WTC11 (cell line): ENCODE data around the gene DENND1C. TPM values are rescaled to one million over a fixed set of nuclear protein-coding genes. Genes with fewer than 3 reads are reported as not detected.

ENCODE experiments used
- ATAC-seq: fragments of 200-7000 bp; cut with Tn5 transposase; 2 replicates; pipeline ENCODE4 v1.10.0; 2021; ENCODE audit warnings: mild to moderate bottlenecking, moderate library complexity
- CTCF ChIA-PET: fragments of 300-600 bp; sonication (Branson Sonifier 250); formaldehyde crosslinking; loops from one replicate; lab custom pipeline; 2021; ENCODE audit warnings: antibody characterized with exemption; lab: Charles Lee
- POLR2A ChIA-PET: fragments of 350-600 bp; sonication (Branson Sonifier 250); formaldehyde crosslinking; loops from one replicate; lab custom pipeline; 2021; ENCODE audit warnings: antibody characterized with exemption; lab: Charles Lee
- DNase-seq: peaks from one replicate; pipeline ENCODE4 v3.0.0; 2021; ENCODE audit warnings: low spot score
- H3K27ac Mint-ChIP-seq: 2 replicates; pipeline ENCODE4 v1.8.0; 2021; ENCODE audit warnings: mixed read lengths
- H3K27me3 Mint-ChIP-seq: 2 replicates; pipeline ENCODE4 v1.8.0; 2021; ENCODE audit warnings: low read depth, mild to moderate bottlenecking, moderate library complexity, mixed read lengths
- H3K36me3 Mint-ChIP-seq: 2 replicates; pipeline ENCODE4 v1.8.0; 2021; ENCODE audit warnings: mixed read lengths
- H3K4me1 Mint-ChIP-seq: 2 replicates; pipeline ENCODE4 v1.8.0; 2022; ENCODE audit warnings: mixed read lengths
- H3K4me3 Mint-ChIP-seq: 2 replicates; pipeline ENCODE4 v1.8.0; 2021; ENCODE audit warnings: mild to moderate bottlenecking, moderate library complexity, mixed read lengths
- H3K9me3 Mint-ChIP-seq: 2 replicates; pipeline ENCODE4 v1.8.0; 2021; ENCODE audit warnings: mixed read lengths
- AR ChIP-seq: fragments of 250-450 bp; sonication (Bioruptor Pico); IDR thresholded peaks from 2 replicates; pipeline ENCODE4 v1.9.0; 2021; ENCODE audit warnings: mild to moderate bottlenecking
- ATF1 ChIP-seq: sonication (generic); formaldehyde crosslinking; IDR thresholded peaks from 2 replicates; pipeline ENCODE4 v1.8.1; 2023; ENCODE audit warnings: mild to moderate bottlenecking, moderate library complexity, missing genetic modification reagents
- CDX4 ChIP-seq: fragments of 250-450 bp; sonication (Bioruptor Pico); IDR thresholded peaks from 2 replicates; pipeline ENCODE4 v1.9.0; 2021; ENCODE audit warnings: moderate library complexity, mild to moderate bottlenecking, inconsistent platforms, borderline replicate concordance
- CREB1 ChIP-seq: sonication (generic); formaldehyde crosslinking; IDR thresholded peaks from 2 replicates; pipeline ENCODE4 v1.8.0; 2023; ENCODE audit warnings: mild to moderate bottlenecking, missing genetic modification reagents
- E2F1 ChIP-seq: sonication (generic); formaldehyde crosslinking; IDR thresholded peaks from 2 replicates; pipeline ENCODE4 v1.8.0; 2022; ENCODE audit warnings: mild to moderate bottlenecking, missing genetic modification reagents
- E2F5 ChIP-seq: sonication (generic); formaldehyde crosslinking; IDR thresholded peaks from 2 replicates; pipeline ENCODE4 v1.8.1; 2022; ENCODE audit warnings: mild to moderate bottlenecking, moderate library complexity, missing genetic modification reagents
- ETV6 ChIP-seq: sonication (generic); formaldehyde crosslinking; IDR thresholded peaks from 2 replicates; pipeline ENCODE4 v1.8.1; 2022; ENCODE audit warnings: mild to moderate bottlenecking, missing genetic modification reagents
- FOXJ3 ChIP-seq: sonication (generic); formaldehyde crosslinking; IDR thresholded peaks from 2 replicates; pipeline ENCODE4 v1.9.0; 2021; ENCODE audit warnings: missing genetic modification reagents, mild to moderate bottlenecking, borderline replicate concordance
- FOXP1 ChIP-seq: sonication (generic); formaldehyde crosslinking; IDR thresholded peaks from 2 replicates; pipeline ENCODE4 v1.8.0; 2022; ENCODE audit warnings: missing genetic modification reagents, mild to moderate bottlenecking, moderate library complexity, borderline replicate concordance
- JAZF1 ChIP-seq: fragments of 250-450 bp; sonication (Bioruptor Pico); IDR thresholded peaks from 2 replicates; pipeline ENCODE4 v1.9.0; 2021; ENCODE audit warnings: moderate library complexity, mild to moderate bottlenecking, inconsistent platforms
- KAT7 ChIP-seq: sonication (generic); formaldehyde crosslinking; IDR thresholded peaks from 2 replicates; pipeline ENCODE4 v1.8.1; 2023; ENCODE audit warnings: missing genetic modification reagents, mild to moderate bottlenecking, borderline replicate concordance
- MXD4 ChIP-seq: fragments of 250-450 bp; sonication (Bioruptor Pico); IDR thresholded peaks from 2 replicates; pipeline ENCODE4 v1.8.0; 2021; ENCODE audit warnings: mild to moderate bottlenecking, moderate library complexity, borderline replicate concordance
- NFE2L1 ChIP-seq: sonication (generic); formaldehyde crosslinking; IDR thresholded peaks from 2 replicates; pipeline ENCODE4 v1.8.1; 2023; ENCODE audit warnings: missing genetic modification reagents
- NFYB ChIP-seq: sonication (generic); formaldehyde crosslinking; conservative IDR thresholded peaks from 2 replicates; pipeline ENCODE4 v1.8.0; 2022; ENCODE audit warnings: low read depth, missing genetic modification reagents
- SMAD3 ChIP-seq: sonication (generic); formaldehyde crosslinking; IDR thresholded peaks from 2 replicates; pipeline ENCODE4 v1.8.0; 2022; ENCODE audit warnings: missing genetic modification reagents, mild to moderate bottlenecking, borderline replicate concordance
- USF2 ChIP-seq: sonication (generic); formaldehyde crosslinking; IDR thresholded peaks from 2 replicates; pipeline ENCODE4 v1.8.1; 2023; ENCODE audit warnings: mild to moderate bottlenecking, missing genetic modification reagents, moderate library complexity
- ZBTB21 ChIP-seq: sonication (generic); formaldehyde crosslinking; IDR thresholded peaks from 2 replicates; pipeline ENCODE4 v1.8.1; 2023; ENCODE audit warnings: mild to moderate bottlenecking, missing genetic modification reagents, borderline replicate concordance
- ZMAT4 ChIP-seq: fragments of 250-450 bp; sonication (Bioruptor Pico); IDR thresholded peaks from 2 replicates; pipeline ENCODE4 v1.9.0; 2021; ENCODE audit warnings: mild to moderate bottlenecking
- ZNF423 ChIP-seq: fragments of 250-450 bp; sonication (Bioruptor Pico); IDR thresholded peaks from 2 replicates; pipeline ENCODE4 v2.1.2; 2022; ENCODE audit warnings: mild to moderate bottlenecking, moderate library complexity
- ZNF532 ChIP-seq: fragments of 250-450 bp; sonication (Bioruptor Pico); IDR thresholded peaks from 2 replicates; pipeline ENCODE4 v1.9.0; 2021; ENCODE audit warnings: mild to moderate bottlenecking, borderline replicate concordance
- total RNA-seq: library from RNA; stranded (reverse); gene quantifications from 3 replicates; pipeline ENCODE4 v1.2.3, GENCODE V29; 2021

Gene DENND1C
- total RNA-seq, 1 experiment from 2014 or later = 4.3 TPM

GRCh38 chr19:6442087-6442688, 39.4 kb downstream of the DENND1C start:
- DNase-seq = no peak
- H3K36me3 Mint-ChIP-seq = peaks cover 11% of the 10 kb centered on the region
- no peak for ATAC-seq
- H3K9me3 Mint-ChIP-seq = 0 out of 2 replicates have a peak, but pooled peaks cover 2% of the 10 kb centered on the region
- no peak overlapping the region for H3K4me3 Mint-ChIP-seq
- no peak overlapping the region for H3K27ac Mint-ChIP-seq
- ChIA-PET CTCF (no interaction called here), POLR2A (no interaction called here)
- no peaks in the 10 kb centered on the region for H3K27me3 Mint-ChIP-seq
- H3K4me1 Mint-ChIP-seq = no peaks in the 10 kb centered on the region
- TF ChIP-seq CDX4 (CRISPR knock-in tag) (no peak), CREB1 (no peak)
- TF ChIP-seq, all 79 proteins: peak for 0

GRCh38 chr19:6440905-6441304, 40.7 kb downstream of the DENND1C start:
- POLR2A ChIA-PET = no interaction called here
- DNase-seq = no peak
- 0 out of 2 replicates have a peak, but pooled peaks cover 5% of the 10 kb centered on the region for H3K36me3 Mint-ChIP-seq
- H3K4me3 Mint-ChIP-seq = no peak overlapping the region
- peaks cover 4% of the 10 kb centered on the region; the same call in 1 of the 2 replicates for H3K27me3 Mint-ChIP-seq
- TF ChIP-seq NFE2L1 (CRISPR knock-in tag) (no peak), ATF1 (CRISPR knock-in tag) (no peak), ZBTB21 (CRISPR knock-in tag) (no peak), KAT7 (CRISPR knock-in tag) (no peak), USF2 (no peak), ZNF423 (CRISPR knock-in tag) (no peak), JAZF1 (CRISPR knock-in tag) (no peak), SMAD3 (CRISPR knock-in tag) (no peak), FOXP1 (CRISPR knock-in tag) (no peak), FOXJ3 (CRISPR knock-in tag) (no peak), ETV6 (no peak), ZNF532 (CRISPR knock-in tag) (no peak), ZMAT4 (CRISPR knock-in tag) (no peak), NFYB (CRISPR knock-in tag) (no peak), MXD4 (no peak), E2F5 (CRISPR knock-in tag) (no peak), AR (no peak), E2F1 (CRISPR knock-in tag) (no peak)
- TF ChIP-seq, all 79 proteins: peak for 0
- CTCF ChIA-PET = no interaction called here
- ATAC-seq = no peak
- no peak overlapping the region for H3K27ac Mint-ChIP-seq
- no peaks in the 10 kb centered on the region for H3K4me1 Mint-ChIP-seq
- no peaks in the 10 kb centered on the region for H3K9me3 Mint-ChIP-seq
